ENCODE data around the gene PIEZO1. TPM values are rescaled to one million over a fixed set of nuclear protein-coding genes. Genes with fewer than 3 reads are reported as not detected.
A peak's percentile ranks its signal among the peaks of the same experiment; 100 is the strongest.

The PIEZO1 gene
- total and polyA plus RNA-seq, 7 experiments from 2014 or later: 3.6 to 237 (median 111) TPM

GRCh38 chr16:88782454-88783390, 2.3 kb downstream of the PIEZO1 start:
- DNase-seq (peak in 1 of 9 donors; percentile 79), ATAC-seq (no peak)
- ChIA-PET POLR2A (interaction anchor here (1.2 to 7.5 kb wide), 11 partner anchors 11 to 75 kb away, joined by 3 to 71 read pairs (median 13); partner anchors contain the start of genes APRT, CDT1, GALNS and TRAPPC2L), CTCF (interaction anchor here (0.6 to 3.4 kb wide), 8 partner anchors 10 to 443 kb away, joined by 3 to 17 read pairs (median 8); no protein-coding TSS in a partner anchor)
- H3K4me1 Mint-ChIP-seq: peaks cover 30 to 54% (median 40%) of the 10 kb centered on the region in 7 donors
- H3K36me3 Mint-ChIP-seq: peaks cover 0 to 3% (median 0%) of the 10 kb centered on the region in 5 donors
- no peaks in the 10 kb centered on the region for H3K27me3 Mint-ChIP-seq
- H3K27ac Mint-ChIP-seq: peak overlapping the region; percentile 80 to 95 (median 89)
- H3K36me3 ChIP-seq (ENCODE audit: control insufficient read depth in 2 of 3, insufficient read depth in 3 of 3, low read length in 3 of 3): no peaks in the 10 kb centered on the region
- H3K4me3 Mint-ChIP-seq: peak overlapping the region; percentile 66 to 87 (median 76)
- no peaks in the 10 kb centered on the region for H3K27me3 ChIP-seq (ENCODE audit: control insufficient read depth in 2 of 2, insufficient read depth in 2 of 2, low read length in 2 of 2)
- H3K4me3 ChIP-seq (ENCODE audit: low read length): peak overlapping the region; percentile 54
- intact Hi-C loops (cut with micrococcal nuclease): loop anchor here in 1 of 2 donors (10.0 kb wide), 1 partner anchor 328 kb away; the partner anchor contains the start of gene ZFPM1
- H3K27ac ChIP-seq (ENCODE audit: low read depth, low read length): peak overlapping the region; percentile 72
- peaks cover 48 to 54% of the 10 kb centered on the region in 2 donors for H3K4me1 ChIP-seq (ENCODE audit: control insufficient read depth in 2 of 2, insufficient read depth in 2 of 2, low read length in 2 of 2)
- H3K9me3 ChIP-seq (ENCODE audit: control insufficient read depth in 2 of 3, low read length in 3 of 3): no peaks in the 10 kb centered on the region
- H3K9me3 Mint-ChIP-seq: no peaks in the 10 kb centered on the region

GRCh38 chr16:88781140-88782077, 3.6 kb downstream of the PIEZO1 start:
- intact Hi-C loops (cut with micrococcal nuclease): loop anchor here in 1 of 2 donors (1.0 to 10.0 kb wide), 4 partner anchors 9 to 435 kb away; partner anchors contain the start of genes ZFPM1 and ZNF778
- POLR2A ChIA-PET: interaction anchor here (0.6 to 7.5 kb wide), 22 partner anchors 10 to 604 kb away, joined by 3 to 71 read pairs (median 6); partner anchors contain the start of genes APRT, CDT1, GALNS and TRAPPC2L
- no peaks in the 10 kb centered on the region for H3K9me3 ChIP-seq (ENCODE audit: control insufficient read depth in 2 of 3, low read length in 3 of 3)
- Mint-ChIP-seq H3K27me3 (no peaks in the 10 kb centered on the region), H3K4me1 (peaks cover 32 to 54% (median 40%) of the 10 kb centered on the region in 7 donors), H3K36me3 (peaks cover 0 to 3% (median 0%) of the 10 kb centered on the region in 5 donors), H3K4me3 (peak overlapping the region; percentile 63 to 87 (median 76)), H3K9me3 (no peaks in the 10 kb centered on the region), H3K27ac (peak overlapping the region; percentile 80 to 95 (median 89))
- peak overlapping the region; percentile 58 for H3K4me3 ChIP-seq (ENCODE audit: low read length)
- no peaks in the 10 kb centered on the region for H3K27me3 ChIP-seq (ENCODE audit: control insufficient read depth in 2 of 2, insufficient read depth in 2 of 2, low read length in 2 of 2)
- CTCF ChIA-PET: interaction anchor here (0.6 to 3.4 kb wide), 14 partner anchors 12 to 381 kb away, joined by 3 to 17 read pairs (median 4); partner anchors contain the start of gene APRT
- H3K27ac ChIP-seq (ENCODE audit: low read depth, low read length): peak overlapping the region; percentile 72
- H3K36me3 ChIP-seq (ENCODE audit: control insufficient read depth in 2 of 3, insufficient read depth in 3 of 3, low read length in 3 of 3): no peaks in the 10 kb centered on the region
- ATAC-seq (peak; percentile 73), DNase-seq (peak in 8 of 9 donors; percentile 41 to 72 (median 59))
- peaks cover 48 to 54% of the 10 kb centered on the region in 2 donors for H3K4me1 ChIP-seq (ENCODE audit: control insufficient read depth in 2 of 2, insufficient read depth in 2 of 2, low read length in 2 of 2)

GRCh38 chr16:88780142-88781062, 4.6 kb downstream of the PIEZO1 start:
- Histone ChIP-seq H3K27ac (ENCODE audit: low read depth, low read length) (peak overlapping the region; percentile 72), H3K27me3 (ENCODE audit: control insufficient read depth in 2 of 2, insufficient read depth in 2 of 2, low read length in 2 of 2) (no peaks in the 10 kb centered on the region), H3K4me3 (ENCODE audit: low read length) (peak overlapping the region; percentile 58), H3K4me1 (ENCODE audit: control insufficient read depth in 2 of 2, insufficient read depth in 2 of 2, low read length in 2 of 2) (peaks cover 48 to 50% of the 10 kb centered on the region in 2 donors), H3K36me3 (ENCODE audit: control insufficient read depth in 2 of 3, insufficient read depth in 3 of 3, low read length in 3 of 3) (no peaks in the 10 kb centered on the region), H3K9me3 (ENCODE audit: control insufficient read depth in 2 of 3, low read length in 3 of 3) (no peaks in the 10 kb centered on the region)
- intact Hi-C loops (cut with micrococcal nuclease): loop anchor here in 1 of 2 donors (1.0 to 10.0 kb wide), 4 partner anchors 10 to 436 kb away; partner anchors contain the start of genes ZFPM1 and ZNF778
- no peak for ATAC-seq
- Mint-ChIP-seq H3K27me3 (no peaks in the 10 kb centered on the region), H3K4me1 (peaks cover 32 to 54% (median 40%) of the 10 kb centered on the region in 7 donors), H3K36me3 (peaks cover 0 to 3% (median 0%) of the 10 kb centered on the region in 5 donors), H3K27ac (peak overlapping the region in 8 of 9 donors; percentile 80 to 95 (median 89)), H3K4me3 (peak overlapping the region; percentile 58 to 87 (median 72)), H3K9me3 (no peaks in the 10 kb centered on the region)
- ChIA-PET CTCF (interaction anchor here (0.6 to 3.4 kb wide), 13 partner anchors 14 to 380 kb away, joined by 3 to 17 read pairs (median 4); partner anchors contain the start of gene APRT), POLR2A (interaction anchor here (0.6 to 7.5 kb wide), 19 partner anchors 9 to 97 kb away, joined by 3 to 71 read pairs (median 7); partner anchors contain the start of genes APRT, CDT1, GALNS and TRAPPC2L)
- DNase-seq: no peak

- CTCF ChIA-PET: interaction anchor here (0.6 to 3.4 kb wide), 5 partner anchors 34 to 928 kb away, joined by 3 to 17 read pairs (median 6); no protein-coding TSS in a partner anchor
- Histone ChIP-seq H3K27ac (ENCODE audit: low read depth, low read length) (peak overlapping the region; percentile 72), H3K4me3 (ENCODE audit: low read length) (no peak overlapping the region), H3K4me1 (ENCODE audit: control insufficient read depth in 2 of 2, insufficient read depth in 2 of 2, low read length in 2 of 2) (peaks cover 48 to 50% of the 10 kb centered on the region in 2 donors), H3K9me3 (ENCODE audit: control insufficient read depth in 2 of 3, low read length in 3 of 3) (no peaks in the 10 kb centered on the region), H3K36me3 (ENCODE audit: control insufficient read depth in 2 of 3, insufficient read depth in 3 of 3, low read length in 3 of 3) (no peaks in the 10 kb centered on the region), H3K27me3 (ENCODE audit: control insufficient read depth in 2 of 2, insufficient read depth in 2 of 2, low read length in 2 of 2) (no peaks in the 10 kb centered on the region)
- Mint-ChIP-seq H3K27me3 (no peaks in the 10 kb centered on the region), H3K4me3 (peak overlapping the region in 3 of 10 donors; percentile 39 to 67 (median 66)), H3K4me1 (peaks cover 32 to 54% (median 40%) of the 10 kb centered on the region in 7 donors), H3K36me3 (peaks cover 0 to 3% (median 0%) of the 10 kb centered on the region in 5 donors), H3K9me3 (no peaks in the 10 kb centered on the region), H3K27ac (peak overlapping the region in 7 of 9 donors; percentile 36 to 95 (median 89))
- intact Hi-C loops (cut with micrococcal nuclease): loop anchor here in 1 of 2 donors (2.0 to 10.0 kb wide), 2 partner anchors 325 to 437 kb away; partner anchors contain the start of genes ZFPM1 and ZNF778
- POLR2A ChIA-PET: interaction anchor here (0.7 to 7.5 kb wide), 7 partner anchors 8 to 78 kb away, joined by 3 to 71 read pairs (median 13); partner anchors contain the start of gene APRT
- no peak for DNase-seq
- no peak for ATAC-seq
Measured at GRCh38 chr16:88779406-88780141, 5.4 kb downstream of the PIEZO1 start.
